ENCODE results near the gene DCST1. TPM values are rescaled to one million over a fixed set of nuclear protein-coding genes. Genes with fewer than 3 reads are reported as not detected.

The DCST1 gene
- total RNA-seq, 2 experiments from 2014 or later: not detected

GRCh38 chr1:155012026-155012546 lies 21.5 kb upstream of the DCST1 start:
- Histone ChIP-seq H3K9me2 (ENCODE audit: insufficient read depth, low read length) (no peaks in the 10 kb centered on the region), H3K79me2 (ENCODE audit: insufficient read depth, low read depth, low read length) (no peaks in the 10 kb centered on the region), H2AFZ (ENCODE audit: low read length) (no peak overlapping the region), H3K9me3 (ENCODE audit: low read length) (no peaks in the 10 kb centered on the region), H3K36me3 (ENCODE audit: insufficient read depth, low read length) (peaks cover 22% of the 10 kb centered on the region; the same call in 1 of the 2 replicates), H3K27ac (ENCODE audit: low read depth, low read length, poor library complexity, severe bottlenecking) (peak overlapping the region; percentile 58), H4K20me1 (ENCODE audit: insufficient read depth, low read length) (no peaks in the 10 kb centered on the region), H3K4me3 (ENCODE audit: low read depth, low read length, poor library complexity, severe bottlenecking) (no peak overlapping the region), H3K4me2 (ENCODE audit: low read length) (no peak overlapping the region), H3K4me1 (ENCODE audit: insufficient read depth, low read length, poor library complexity, severe bottlenecking) (peaks cover 80% of the 10 kb centered on the region)
- intact Hi-C loops (cut with micrococcal nuclease; ENCODE audit: unreplicated experiment): no loop called here
- POLR2A ChIA-PET: interaction anchor here (0.7 kb wide), 2 partner anchors 23 to 47 kb away, joined by 3 to 4 read pairs; no protein-coding TSS in a partner anchor
- DNase-seq (ENCODE audit: low spot score): no peak
- CTCF ChIA-PET (ENCODE audit: unreplicated experiment): no interaction called here
- BruUV-seq (replicated peaks): no TSS peak
- TF ChIP-seq CTCF (conservative IDR thresholded peaks at IDR 0.05; ENCODE audit: low read length): no peak
- no peak for TF ChIP-seq EZH2phosphoT487 (IDR thresholded peaks at IDR 0.05; ENCODE audit: borderline replicate concordance, low read depth, low read length)

- Histone ChIP-seq H3K27ac (ENCODE audit: low read depth, low read length, poor library complexity, severe bottlenecking) (peak overlapping the region; percentile 58), H3K9me2 (ENCODE audit: insufficient read depth, low read length) (no peaks in the 10 kb centered on the region), H3K36me3 (ENCODE audit: insufficient read depth, low read length) (peaks cover 22% of the 10 kb centered on the region; the same call in 1 of the 2 replicates), H3K4me2 (ENCODE audit: low read length) (peak overlapping the region; percentile 62), H3K79me2 (ENCODE audit: insufficient read depth, low read depth, low read length) (no peaks in the 10 kb centered on the region), H3K4me1 (ENCODE audit: insufficient read depth, low read length, poor library complexity, severe bottlenecking) (peaks cover 81% of the 10 kb centered on the region), H3K9me3 (ENCODE audit: low read length) (no peaks in the 10 kb centered on the region), H3K4me3 (ENCODE audit: low read depth, low read length, poor library complexity, severe bottlenecking) (no peak overlapping the region), H2AFZ (ENCODE audit: low read length) (no peak overlapping the region), H4K20me1 (ENCODE audit: insufficient read depth, low read length) (no peaks in the 10 kb centered on the region)
- BruUV-seq (replicated peaks): no TSS peak
- DNase-seq (ENCODE audit: low spot score): no peak
- intact Hi-C loops (cut with micrococcal nuclease; ENCODE audit: unreplicated experiment): no loop called here
- TF ChIP-seq CTCF (conservative IDR thresholded peaks at IDR 0.05; ENCODE audit: low read length) (no peak), EZH2phosphoT487 (IDR thresholded peaks at IDR 0.05; ENCODE audit: borderline replicate concordance, low read depth, low read length) (no peak)
- POLR2A ChIA-PET: interaction anchor here (0.7 to 1.2 kb wide), 4 partner anchors 10 to 46 kb away, joined by 3 to 4 read pairs (median 4); no protein-coding TSS in a partner anchor
- CTCF ChIA-PET (ENCODE audit: unreplicated experiment): no interaction called here
Measured at GRCh38 chr1:155012776-155013602, 20.6 kb upstream of the DCST1 start.

DNA sequence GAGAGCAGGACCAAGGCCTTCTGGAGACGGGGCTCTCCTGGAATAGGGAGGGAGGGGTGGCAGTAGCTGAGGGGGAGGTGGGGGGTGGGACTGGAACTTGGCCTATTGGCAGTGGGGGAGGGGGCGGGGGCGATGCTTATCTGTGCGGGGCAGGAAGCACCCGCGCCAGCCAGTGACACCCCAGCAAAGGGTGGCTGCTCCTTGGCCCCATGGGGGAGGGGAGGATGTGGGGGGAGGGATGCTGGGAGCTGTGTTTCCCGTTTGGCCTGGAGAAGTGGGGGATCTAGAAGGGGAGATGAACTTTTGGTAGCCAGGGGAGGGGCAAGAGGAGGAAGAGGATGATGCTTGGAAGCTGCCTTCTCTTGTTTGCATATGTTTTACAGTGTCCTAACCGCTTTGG lies 20.0 kb upstream of the DCST1 start:
- intact Hi-C loops (cut with micrococcal nuclease; ENCODE audit: unreplicated experiment): no loop called here
- H3K9me3 ChIP-seq (ENCODE audit: low read length): no peaks in the 10 kb centered on the region
- H3K9me2 ChIP-seq (ENCODE audit: insufficient read depth, low read length): no peaks in the 10 kb centered on the region
- peak overlapping the region; percentile 58 for H3K27ac ChIP-seq (ENCODE audit: low read depth, low read length, poor library complexity, severe bottlenecking)
- H2AFZ ChIP-seq (ENCODE audit: low read length): no peak overlapping the region
- ChIA-PET POLR2A (interaction anchor here (1.2 kb wide), 1 partner anchor 9 kb away, joined by 3 read pairs; no protein-coding TSS in a partner anchor), CTCF (ENCODE audit: unreplicated experiment) (no interaction called here)
- H3K4me1 ChIP-seq (ENCODE audit: insufficient read depth, low read length, poor library complexity, severe bottlenecking): peaks cover 81% of the 10 kb centered on the region
- H3K36me3 ChIP-seq (ENCODE audit: insufficient read depth, low read length): peaks cover 22% of the 10 kb centered on the region; the same call in 1 of the 2 replicates
- H3K4me2 ChIP-seq (ENCODE audit: low read length): peak overlapping the region; percentile 62
- DNase-seq (ENCODE audit: low spot score): no peak
- no TSS peak for BruUV-seq (replicated peaks)
- no peak overlapping the region for H3K4me3 ChIP-seq (ENCODE audit: low read depth, low read length, poor library complexity, severe bottlenecking)
- H4K20me1 ChIP-seq (ENCODE audit: insufficient read depth, low read length): no peaks in the 10 kb centered on the region
- TF ChIP-seq CTCF (conservative IDR thresholded peaks at IDR 0.05; ENCODE audit: low read length): no peak
- TF ChIP-seq EZH2phosphoT487 (IDR thresholded peaks at IDR 0.05; ENCODE audit: borderline replicate concordance, low read depth, low read length): no peak
- H3K79me2 ChIP-seq (ENCODE audit: insufficient read depth, low read depth, low read length): no peaks in the 10 kb centered on the region
